HEK293T (cell line): ENCODE data around the gene RTN4RL1.

Experiments used
- CTCF ChIA-PET: fragments of 350-600 bp; formaldehyde crosslinking; extraction: SDS; loops from one replicate; lab custom pipeline; 2021; ENCODE audit warnings: antibody characterized with exemption, inconsistent platforms; lab: Yijun Ruan, JAX
- POLR2A ChIA-PET: fragments of 350-600 bp; formaldehyde crosslinking; extraction: SDS; loops from one replicate; lab custom pipeline; 2020; ENCODE audit warnings: antibody characterized with exemption, inconsistent platforms; lab: Yijun Ruan, JAX
- DNase-seq: peaks from one replicate; pipeline ENCODE4 v3.0.0; 2012; ENCODE audit warnings: mixed read lengths; ENCODE audit errors: extremely low spot score
- ARNT ChIP-seq: fragments of 450-650 bp; IDR thresholded peaks from 2 replicates; pipeline ENCODE4 v1.6.1; 2017; ENCODE audit warnings: mild to moderate bottlenecking
- BHLHE40 ChIP-seq: fragments of 450-650 bp; IDR thresholded peaks from 2 replicates; pipeline ENCODE4 v1.6.1; 2016; ENCODE audit warnings: mild to moderate bottlenecking, moderate library complexity, borderline replicate concordance
- CTBP1 ChIP-seq: fragments of 450-650 bp; IDR thresholded peaks from 2 replicates; pipeline ENCODE4 v1.6.1; 2016; ENCODE audit warnings: borderline replicate concordance
- ELF4 ChIP-seq: fragments of 450-650 bp; IDR thresholded peaks from 2 replicates; pipeline ENCODE4 v1.6.1; 2017; ENCODE audit warnings: antibody characterized with exemption
- FOXA1 ChIP-seq: fragments of 450-650 bp; IDR thresholded peaks from 2 replicates; pipeline ENCODE4 v1.6.1; 2016; ENCODE audit warnings: mild to moderate bottlenecking
- FOXK2 ChIP-seq: fragments of 450-650 bp; IDR thresholded peaks from 2 replicates; pipeline ENCODE4 v1.6.1; 2016; ENCODE audit warnings: mild to moderate bottlenecking
- FOXM1 ChIP-seq: fragments of 450-650 bp; IDR thresholded peaks from 2 replicates; pipeline ENCODE4 v1.6.1; 2017; ENCODE audit warnings: mild to moderate bottlenecking, borderline replicate concordance
- HDGF ChIP-seq: fragments of 450-650 bp; IDR thresholded peaks from 2 replicates; pipeline ENCODE4 v1.6.1; 2017; ENCODE audit warnings: antibody characterized with exemption, borderline replicate concordance
- L3MBTL2 ChIP-seq: fragments of 450-650 bp; conservative IDR thresholded peaks from 2 replicates; pipeline ENCODE4 v1.6.1; 2016; ENCODE audit warnings: mild to moderate bottlenecking
- LEF1 ChIP-seq: fragments of 450-650 bp; IDR thresholded peaks from 2 replicates; pipeline ENCODE4 v1.6.1; 2017; ENCODE audit warnings: mild to moderate bottlenecking, borderline replicate concordance
- NFRKB ChIP-seq: fragments of 450-650 bp; IDR thresholded peaks from 2 replicates; pipeline ENCODE4 v1.6.1; 2016; ENCODE audit warnings: mild to moderate bottlenecking, moderate library complexity
- SP1 ChIP-seq: fragments of 450-650 bp; IDR thresholded peaks from 2 replicates; pipeline ENCODE4 v1.6.1; 2017
- SUZ12 ChIP-seq: fragments of 450-650 bp; IDR thresholded peaks from 2 replicates; pipeline ENCODE4 v1.6.1; 2016; ENCODE audit warnings: mild to moderate bottlenecking
- TARDBP ChIP-seq: fragments of 450-650 bp; IDR thresholded peaks from 2 replicates; pipeline ENCODE4 v1.6.1; 2016
- ZNF384 ChIP-seq: fragments of 450-650 bp; IDR thresholded peaks from 2 replicates; pipeline ENCODE4 v1.6.1; 2016
- TF ChIP-seq, protein P1 (sequence below): fragments of 450-650 bp; IDR thresholded peaks from 2 replicates; pipeline ENCODE4 v1.6.1; 2016

The RTN4RL1 gene

DNA sequence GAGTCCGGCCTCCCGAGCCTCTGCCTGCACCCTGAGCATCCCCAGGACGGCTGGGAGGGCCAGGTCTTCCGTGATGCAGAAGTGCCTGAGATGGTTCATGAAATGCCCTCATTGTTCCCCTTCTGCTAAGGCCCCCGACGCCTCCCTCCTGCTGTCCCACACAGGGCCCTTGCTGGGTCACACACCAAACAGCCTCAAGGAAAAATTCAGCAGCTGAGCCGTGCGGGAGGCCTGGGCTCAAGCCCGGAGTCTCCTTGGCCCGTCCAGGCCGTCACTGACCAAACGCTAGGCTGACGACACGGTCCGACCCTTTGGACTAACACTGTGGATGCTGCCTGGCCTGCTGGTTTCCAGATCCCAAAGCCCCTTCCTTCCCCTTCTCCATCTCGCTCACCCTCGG is 90.2 kb downstream of the RTN4RL1 start:
- ChIA-PET POLR2A (no interaction called here), CTCF (no interaction called here)
- no peak for TF ChIP-seq ARNT
- no peak for TF ChIP-seq FOXK2
- no peak for TF ChIP-seq LEF1
- no peak for TF ChIP-seq NFRKB
- no peak for TF ChIP-seq CTBP1
- TF ChIP-seq, protein P1, sequence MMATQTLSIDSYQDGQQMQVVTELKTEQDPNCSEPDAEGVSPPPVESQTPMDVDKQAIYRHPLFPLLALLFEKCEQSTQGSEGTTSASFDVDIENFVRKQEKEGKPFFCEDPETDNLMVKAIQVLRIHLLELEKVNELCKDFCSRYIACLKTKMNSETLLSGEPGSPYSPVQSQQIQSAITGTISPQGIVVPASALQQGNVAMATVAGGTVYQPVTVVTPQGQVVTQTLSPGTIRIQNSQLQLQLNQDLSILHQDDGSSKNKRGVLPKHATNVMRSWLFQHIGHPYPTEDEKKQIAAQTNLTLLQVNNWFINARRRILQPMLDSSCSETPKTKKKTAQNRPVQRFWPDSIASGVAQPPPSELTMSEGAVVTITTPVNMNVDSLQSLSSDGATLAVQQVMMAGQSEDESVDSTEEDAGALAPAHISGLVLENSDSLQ, result no peak
- no peak for TF ChIP-seq TARDBP
- TF ChIP-seq L3MBTL2, result no peak
- TF ChIP-seq FOXM1, result no peak
- TF ChIP-seq ZNF384, result no peak
- no peak for TF ChIP-seq HDGF
- no peak for TF ChIP-seq SP1
- no peak for TF ChIP-seq FOXA1
- no peak for TF ChIP-seq SUZ12
- TF ChIP-seq ELF4, result no peak
- no peak for DNase-seq

GRCh38 chr17:1933875-1934715 is 91.0 kb downstream of the RTN4RL1 start:
- no peak for DNase-seq
- POLR2A ChIA-PET, result no interaction called here
- CTCF ChIA-PET, result no interaction called here
- TF ChIP-seq LEF1 (no peak), ELF4 (no peak), ZNF384 (no peak), FOXA1 (no peak), SP1 (no peak), L3MBTL2 (no peak), NFRKB (no peak), FOXK2 (no peak), BHLHE40 (no peak), TARDBP (no peak), HDGF (no peak), CTBP1 (no peak), ARNT (no peak), FOXM1 (no peak), SUZ12 (no peak)
- TF ChIP-seq, protein P1, result no peak

GRCh38 chr17:1931844-1932579 is 93.1 kb downstream of the RTN4RL1 start:
- POLR2A ChIA-PET, result no interaction called here
- CTCF ChIA-PET, result interaction anchor here (1.2 kb wide), 1 partner anchor 23 kb away, joined by 5 read pairs; no protein-coding TSS in a partner anchor
- DNase-seq, result no peak
- TF ChIP-seq CTBP1 (no peak), SUZ12 (no peak), SP1 (no peak), HDGF (no peak), ARNT (no peak), FOXK2 (no peak), FOXM1 (no peak), ELF4 (no peak), NFRKB (no peak), ZNF384 (no peak), BHLHE40 (no peak), TARDBP (no peak), LEF1 (no peak)

- ChIA-PET CTCF (interaction anchor here (1.0 kb wide), 1 partner anchor 21 kb away, joined by 3 read pairs; no protein-coding TSS in a partner anchor), POLR2A (no interaction called here)
- DNase-seq, result no peak
- TF ChIP-seq NFRKB (no peak), ARNT (no peak), LEF1 (no peak), HDGF (no peak), SUZ12 (no peak)
Observed at GRCh38 chr17:1930337-1930645, 94.8 kb downstream of the RTN4RL1 start.

GRCh38 chr17:1928976-1929375 is 96.2 kb downstream of the RTN4RL1 start:
- ChIA-PET POLR2A (no interaction called here), CTCF (no interaction called here)
- TF ChIP-seq L3MBTL2, result no peak
- TF ChIP-seq CTBP1, result no peak
- TF ChIP-seq, protein P1, result peak; percentile 77
- no peak for DNase-seq

DNA sequence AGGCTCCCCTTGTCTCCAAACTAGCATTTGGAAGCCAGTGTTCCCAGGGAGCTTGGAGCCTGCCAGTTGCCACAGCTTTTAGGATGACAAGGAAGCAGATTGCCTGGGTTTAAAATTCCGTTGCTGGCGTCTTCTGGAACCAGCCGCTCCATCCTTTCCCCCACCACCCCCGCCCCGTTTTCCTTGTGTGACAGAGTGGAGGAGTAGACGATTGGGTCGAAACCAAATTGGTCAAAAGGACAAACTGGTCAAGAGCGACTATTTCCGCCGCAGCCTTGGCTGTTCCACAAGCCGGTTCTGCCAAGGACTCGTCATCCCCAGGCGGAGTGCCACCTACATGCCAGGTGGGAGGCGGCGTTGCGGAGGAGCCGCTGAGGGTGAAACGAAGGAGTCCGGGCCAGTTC is 104.2 kb downstream of the RTN4RL1 start:
- TF ChIP-seq FOXA1, result no peak
- TF ChIP-seq ARNT, result no peak
- no peak for TF ChIP-seq TARDBP
- TF ChIP-seq CTBP1, result no peak
- no peak for TF ChIP-seq L3MBTL2
- no peak for TF ChIP-seq LEF1
- no peak for TF ChIP-seq SP1
- no peak for TF ChIP-seq BHLHE40
- no peak for TF ChIP-seq FOXK2
- TF ChIP-seq, protein P1, result no peak
- TF ChIP-seq HDGF, result no peak
- ChIA-PET POLR2A (no interaction called here), CTCF (interaction anchor here (0.7 kb wide), 1 partner anchor 272 kb away, joined by 10 read pairs; no protein-coding TSS in a partner anchor)
- DNase-seq, result no peak
